VCaP (cell line): ENCODE measurements around the gene TECPR2.
A peak's percentile ranks its signal among the peaks of the same experiment; 100 is the strongest.

Experiments used
- H3K27ac ChIP-seq: fragments of 450-650 bp; 2 replicates; pipeline ENCODE4 v1.5.1; 2017
- CTCF ChIP-seq: fragments of 450-650 bp; conservative IDR thresholded peaks from 2 replicates; pipeline ENCODE4 v1.5.1; 2017; ENCODE audit warnings: mild to moderate bottlenecking, moderate library complexity

TECPR2 gene

GRCh38 chr14:102362545-102363181 is at the start of gene TECPR2, which contains the start of gene CINP:
Gene TECPR2, plus strand, starts transcription at chr14:102362941. Its CDS starts 13,781 bp downstream, at chr14:102376722.
Gene CINP, minus strand, starts transcription at chr14:102362890. Its CDS starts 39 bp downstream, at chr14:102362851.
- TF ChIP-seq CTCF = no peak
- H3K27ac ChIP-seq = peak within 1 kb of the TSS; percentile 87

GRCh38 chr14:102314242-102315011 is 48.3 kb upstream of the TECPR2 start:
- H3K27ac ChIP-seq = peak overlapping the region; percentile 24; the same call in 1 of the 2 replicates
- peak; percentile 96 for TF ChIP-seq CTCF

- no peak overlapping the region for H3K27ac ChIP-seq
- TF ChIP-seq CTCF = no peak
Measured at GRCh38 chr14:102315121-102315520, 47.6 kb upstream of the TECPR2 start.

GRCh38 chr14:102316338-102316742 is 46.4 kb upstream of the TECPR2 start:
- no peak for TF ChIP-seq CTCF
- peak overlapping the region; percentile 90 for H3K27ac ChIP-seq

- H3K27ac ChIP-seq = peak overlapping the region; percentile 90
Measured at GRCh38 chr14:102316743-102317563, 45.8 kb upstream of the TECPR2 start.

GRCh38 chr14:102317564-102318248 is 45.0 kb upstream of the TECPR2 start:
- peak overlapping the region; percentile 90 for H3K27ac ChIP-seq

More at GRCh38 chr14:102316743-102317563, 45.8 kb upstream of the TECPR2 start:
- peak; percentile 74 for TF ChIP-seq CTCF

More at GRCh38 chr14:102317564-102318248, 45.0 kb upstream of the TECPR2 start:
- TF ChIP-seq CTCF = no peak; the same call in 1 of the 2 replicates
